DLD1 (cell line): Measurements from ENCODE around the gene LTB4R.
"Not testable (repeated sequence)": the region's sequence is repeated elsewhere in the genome, so short reads cannot be mapped to it uniquely, and the experiment has no call there.

Experiments
- in situ Hi-C: cut with HindIII; loops from 2 replicates; pipeline ENCODE4 v1.10.0; 2017; ENCODE audit warnings: low sequenced_read_pairs

Gene LTB4R

DNA sequence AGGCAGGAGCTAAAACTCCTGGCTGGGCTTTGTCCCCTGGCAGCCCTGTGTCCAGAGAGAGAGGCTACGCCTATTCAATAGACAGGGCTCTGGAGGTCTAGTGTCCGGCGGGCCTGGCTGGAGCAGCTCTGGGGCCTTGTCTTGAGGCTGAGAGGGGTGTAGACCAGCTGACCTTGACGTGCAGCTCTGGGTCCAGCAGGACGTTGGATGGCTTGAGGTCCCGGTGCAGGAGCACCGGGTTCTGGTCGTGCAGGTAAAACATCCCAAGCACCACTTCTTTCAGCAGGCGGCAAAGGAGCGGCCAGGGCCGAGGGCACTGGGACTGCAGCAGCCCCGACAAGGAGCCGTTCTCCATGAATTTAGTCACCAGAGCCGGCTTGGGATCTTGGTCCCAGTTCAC is 27.5 kb downstream of the LTB4R start:
- in situ Hi-C loops = loop anchor here (5.0 kb wide), 1 partner anchor 62 kb away; no protein-coding TSS in a partner anchor

DNA sequence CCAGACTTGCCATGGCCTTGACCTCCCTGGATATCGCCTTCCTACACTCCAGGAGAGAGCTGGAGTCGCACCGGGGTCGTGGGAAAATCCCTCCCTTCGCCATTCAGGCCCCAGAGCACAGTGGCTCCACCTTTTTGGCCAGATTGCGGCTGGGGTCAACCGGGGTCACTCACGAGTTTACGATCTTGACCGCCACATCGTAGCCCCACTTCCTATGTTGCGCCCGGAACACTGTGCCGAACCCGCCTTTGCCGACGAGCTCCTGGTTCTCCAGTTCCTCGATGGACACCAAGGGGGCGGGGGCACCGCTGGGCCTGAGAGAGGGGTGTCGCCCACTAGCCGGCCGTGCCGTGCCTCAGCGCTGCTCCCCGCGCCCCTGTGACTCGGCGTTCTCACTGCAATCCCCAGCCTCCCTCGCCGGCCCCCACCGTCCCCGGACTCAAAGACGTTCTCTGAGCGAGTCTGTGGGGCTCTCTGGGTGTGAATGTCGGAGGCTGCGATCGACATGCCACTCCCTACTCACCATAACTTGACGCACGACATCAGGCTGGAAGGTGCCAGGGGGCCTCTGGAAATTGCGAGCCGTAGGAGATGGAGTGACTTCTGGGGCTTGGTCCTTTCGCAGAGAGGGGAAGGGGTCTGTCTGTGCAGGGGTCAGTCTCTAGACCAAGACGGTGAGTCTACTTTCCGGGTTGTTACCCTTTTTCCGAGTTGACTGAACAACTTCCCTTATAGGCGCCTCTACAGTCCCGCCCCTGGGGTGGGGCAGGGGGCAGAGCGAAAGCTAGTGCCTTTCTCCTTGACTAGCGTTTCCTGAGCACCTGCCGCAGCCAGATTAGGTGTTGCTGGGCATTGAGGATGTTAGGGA is 28.2 kb downstream of the LTB4R start, which contains the start of gene RIPK3:
RIPK3 (minus strand) TSS at position 708 of the 868 bp plus-strand sequence; CDS start at position 543, 165 bp downstream.
- in situ Hi-C loops = loop anchor here (5.0 kb wide), 1 partner anchor 62 kb away; no protein-coding TSS in a partner anchor

DNA sequence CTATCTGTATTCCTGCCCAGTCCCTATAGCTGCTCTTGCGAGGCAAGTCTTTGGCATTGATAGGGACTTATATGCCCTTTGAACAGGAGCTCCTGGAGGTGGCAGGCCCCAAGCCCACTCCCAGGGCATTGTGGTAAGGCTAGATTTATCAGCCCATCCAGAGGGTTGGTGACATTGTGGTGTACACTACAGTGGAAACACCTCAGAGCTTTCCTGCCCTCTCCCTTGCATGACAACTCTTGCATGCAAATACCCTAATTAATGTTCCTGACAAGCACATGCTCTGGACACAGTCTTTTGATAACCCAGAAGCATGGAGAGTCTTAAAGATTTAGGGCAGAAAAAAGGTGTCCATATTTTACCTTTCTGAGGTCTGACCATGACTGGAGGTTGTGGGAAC is 29.3 kb downstream of the LTB4R start:
- in situ Hi-C loops = no loop called here

DNA sequence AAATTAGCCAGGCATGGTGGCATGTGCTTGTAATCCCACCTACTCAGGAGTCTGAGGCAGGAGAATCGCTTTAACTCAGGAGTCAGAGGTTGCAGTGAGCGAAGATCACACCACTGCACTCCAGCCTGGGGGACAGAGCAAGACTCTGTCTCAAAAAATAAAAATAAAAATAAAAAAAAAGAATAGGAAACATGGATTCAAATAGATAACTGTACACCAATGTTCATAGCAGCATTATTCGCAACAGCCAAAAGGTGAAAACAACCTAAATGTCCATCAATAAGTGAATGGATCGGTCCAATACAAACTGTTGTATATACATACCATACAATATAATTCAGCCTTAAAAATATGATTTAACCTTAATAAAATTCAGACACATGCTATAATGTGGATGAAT is 31.6 kb downstream of the LTB4R start:
- in situ Hi-C loops = no loop called here

DNA sequence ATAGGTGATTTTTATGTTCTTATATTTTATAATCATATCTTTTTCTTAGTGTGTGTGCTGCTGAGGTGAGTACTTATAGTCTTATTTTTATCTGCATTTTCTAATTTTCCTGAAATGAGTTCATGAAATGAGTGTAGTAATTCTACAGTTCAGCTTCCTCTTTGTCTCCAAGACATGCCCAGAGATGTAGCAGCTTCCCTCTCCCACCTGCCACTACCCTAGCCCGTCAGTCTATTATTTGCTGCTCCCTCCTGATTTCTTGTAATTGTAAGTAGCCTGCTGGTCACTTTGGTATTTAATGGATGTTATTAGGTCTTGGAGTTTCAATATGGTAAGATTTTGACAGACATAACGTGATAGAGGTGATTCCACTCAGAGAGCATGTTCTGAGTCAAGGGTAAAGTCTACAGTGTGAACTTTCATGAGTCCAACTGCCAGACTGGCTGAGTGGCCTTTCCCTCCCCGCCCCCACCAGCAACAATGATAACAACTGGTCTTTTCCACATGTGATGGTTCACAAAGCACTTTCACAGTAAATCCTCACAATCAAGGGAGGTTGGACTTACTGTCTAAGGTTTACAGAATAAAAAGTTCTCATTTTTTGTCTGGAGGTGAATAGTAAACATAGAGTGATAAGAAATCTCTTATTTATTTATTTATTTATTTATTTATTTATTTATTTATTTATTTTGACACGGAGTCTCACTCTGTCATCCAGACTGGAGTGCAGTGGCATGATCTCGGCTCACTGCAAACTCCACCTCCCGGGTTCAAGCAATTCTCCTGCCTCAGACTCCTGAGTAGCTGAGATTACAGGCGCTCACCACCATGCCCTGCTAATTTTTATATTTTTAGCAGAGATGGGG is 32.7 kb downstream of the LTB4R start:
- in situ Hi-C loops = no loop called here

DNA sequence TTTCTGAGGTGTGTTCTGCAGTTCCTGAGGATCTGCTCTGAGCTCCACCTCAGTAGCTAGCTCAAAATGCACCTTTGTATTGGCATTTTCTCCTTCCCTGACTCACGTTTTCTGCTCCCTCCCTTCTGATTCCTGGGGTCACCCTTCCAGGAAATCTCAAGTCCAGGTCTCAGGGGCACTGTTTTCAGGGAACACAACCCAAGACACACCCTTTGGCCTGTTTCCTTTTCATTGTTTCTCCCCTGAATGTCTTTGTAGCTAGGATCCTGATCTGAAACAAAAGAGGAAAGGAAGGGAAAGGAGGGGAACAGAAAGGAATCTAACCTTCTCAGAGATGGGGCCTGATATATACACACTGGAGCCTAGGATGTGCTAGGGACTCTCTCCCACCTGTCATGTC is 35.8 kb downstream of the LTB4R start:
- in situ Hi-C loops = no loop called here

DNA sequence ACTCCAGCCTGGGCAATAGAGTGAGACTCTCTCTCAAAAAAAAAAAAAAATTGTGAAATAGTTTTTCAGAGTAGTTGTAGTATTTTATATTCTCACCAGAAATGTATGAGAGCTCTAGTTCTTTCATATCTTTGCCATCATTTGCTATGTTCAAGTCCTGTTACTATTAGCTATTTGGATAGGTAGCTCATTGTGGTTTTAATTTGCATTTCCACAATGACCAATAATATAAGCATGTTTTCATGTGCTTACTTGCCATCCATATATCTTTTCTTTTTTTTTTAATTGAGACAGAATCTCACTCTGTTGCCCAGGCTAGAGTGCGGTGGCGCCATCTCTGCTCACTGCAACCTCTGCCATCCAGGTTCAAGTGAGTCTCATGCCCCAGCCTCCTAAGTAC is 36.9 kb downstream of the LTB4R start:
- in situ Hi-C loops = no loop called here

DNA sequence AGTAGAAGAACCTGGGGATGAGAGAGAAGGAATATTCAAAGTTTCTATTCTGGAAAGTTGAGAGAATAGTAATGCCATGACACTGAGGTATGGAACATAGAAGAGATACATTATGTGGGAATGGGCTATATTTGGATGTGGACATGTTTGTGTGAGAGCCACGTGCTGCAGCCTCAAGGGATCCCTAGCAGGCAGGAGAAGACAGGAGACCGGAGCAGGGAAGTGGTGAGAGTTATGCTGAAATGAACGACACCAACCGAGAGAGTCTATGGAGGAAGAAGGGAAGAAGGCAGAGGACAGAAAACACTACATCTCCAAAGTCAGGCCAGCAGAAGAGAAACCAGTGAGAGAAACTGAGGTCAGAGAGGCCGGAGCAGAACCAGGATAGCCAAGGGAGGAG is 38.4 kb downstream of the LTB4R start:
- in situ Hi-C loops = no loop called here

DNA sequence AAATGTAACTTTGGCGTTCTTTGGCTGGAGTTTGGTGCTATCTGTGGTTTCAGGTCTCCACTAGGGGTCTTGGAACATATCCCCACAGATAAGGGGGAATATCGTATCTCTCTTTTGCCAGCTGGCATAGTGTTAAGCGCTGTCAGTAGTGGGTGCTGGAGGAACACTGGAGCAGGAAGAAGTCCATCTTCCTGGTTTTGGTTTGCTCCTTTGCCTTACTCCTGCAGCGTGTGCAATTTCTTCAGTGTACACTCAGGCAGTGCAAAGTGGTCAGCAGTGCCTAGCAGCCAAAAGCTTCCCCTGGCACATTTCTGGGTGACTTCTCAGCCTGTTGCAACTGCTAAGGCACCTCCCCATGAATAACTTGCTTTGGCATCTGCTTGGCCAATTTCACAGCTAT is 40.2 kb downstream of the LTB4R start:
- in situ Hi-C loops = no loop called here

DNA sequence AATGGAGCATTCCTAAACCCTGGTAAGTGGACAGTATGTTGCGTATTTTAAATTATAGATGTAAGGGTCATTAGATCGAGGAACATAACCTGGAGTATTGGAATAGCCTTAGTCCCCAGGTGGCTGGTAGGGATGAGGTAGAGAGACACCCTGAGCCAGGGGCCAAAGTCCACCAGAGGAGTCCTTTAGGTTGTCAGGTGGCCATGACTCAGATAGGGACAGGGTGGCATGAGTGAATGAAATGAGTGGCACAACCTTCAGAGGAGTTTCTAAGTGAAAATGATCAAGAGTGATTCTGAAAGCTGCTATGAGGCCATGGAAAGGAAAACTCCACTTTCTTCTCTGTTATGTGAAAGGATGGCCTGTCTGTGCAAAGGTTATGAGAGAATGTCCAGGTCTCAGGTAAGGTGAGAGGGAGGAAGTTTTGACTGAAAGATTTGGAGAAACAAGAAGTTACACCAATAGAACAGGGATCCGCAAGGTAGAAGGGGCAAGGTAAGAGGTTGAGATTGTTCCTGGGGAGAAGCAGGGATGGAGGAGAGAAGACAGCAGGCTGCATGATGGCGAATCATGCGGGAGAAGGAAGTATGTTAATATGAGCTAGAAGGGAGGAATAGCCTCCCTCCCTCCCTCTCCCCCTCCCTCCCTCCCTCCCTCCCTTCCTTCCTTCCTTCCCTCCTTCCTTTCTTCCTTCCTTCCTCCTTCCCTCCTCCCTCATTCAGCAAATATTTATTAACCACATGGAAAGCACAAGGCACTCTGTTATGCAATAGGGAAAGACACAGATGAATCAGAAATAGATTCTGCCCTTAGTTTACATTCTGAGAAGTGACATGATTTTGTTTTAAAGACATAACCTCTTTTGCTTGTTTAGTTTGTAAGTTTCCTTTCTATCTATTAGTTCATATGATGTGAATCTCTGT is 42.5 kb downstream of the LTB4R start:
- in situ Hi-C loops = no loop called here

DNA sequence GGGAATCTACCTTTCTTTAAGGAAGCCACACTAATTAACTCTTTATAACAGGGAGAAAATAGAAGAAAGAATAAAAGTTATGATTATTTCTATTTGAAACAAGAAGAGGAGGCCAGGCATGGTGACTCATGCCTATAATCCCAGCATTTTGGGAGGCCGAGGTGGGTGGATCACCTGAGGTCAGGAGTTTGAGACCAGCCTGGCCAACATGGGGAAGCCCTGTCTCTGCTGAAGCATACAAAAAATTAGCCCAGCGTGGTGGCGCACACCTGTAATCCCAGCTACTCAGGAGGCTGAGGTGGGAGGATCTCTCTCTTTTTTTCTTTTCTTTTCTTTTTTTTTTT is 43.2 kb downstream of the LTB4R start:
- in situ Hi-C loops = not testable (repeated sequence)

DNA sequence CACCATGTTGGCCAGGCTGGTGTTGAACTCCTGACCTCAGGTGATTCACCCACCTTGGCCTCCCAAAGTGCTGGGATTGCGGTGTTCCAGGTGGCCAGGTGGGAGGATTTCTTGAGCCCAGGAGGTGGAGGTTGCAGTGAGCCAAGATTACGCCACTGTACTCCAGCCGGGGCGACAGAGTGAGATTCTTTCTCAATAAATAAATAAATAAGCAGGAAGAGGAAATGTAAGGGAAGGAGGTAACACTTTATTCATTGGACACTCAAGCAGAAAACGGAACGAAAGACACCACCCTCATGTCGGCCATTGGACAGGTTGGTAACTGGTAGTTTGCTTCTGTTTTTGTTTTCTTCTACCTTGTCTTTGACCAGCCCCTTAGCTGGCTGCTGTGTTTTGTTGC is 43.7 kb downstream of the LTB4R start:
- in situ Hi-C loops = no loop called here

DNA sequence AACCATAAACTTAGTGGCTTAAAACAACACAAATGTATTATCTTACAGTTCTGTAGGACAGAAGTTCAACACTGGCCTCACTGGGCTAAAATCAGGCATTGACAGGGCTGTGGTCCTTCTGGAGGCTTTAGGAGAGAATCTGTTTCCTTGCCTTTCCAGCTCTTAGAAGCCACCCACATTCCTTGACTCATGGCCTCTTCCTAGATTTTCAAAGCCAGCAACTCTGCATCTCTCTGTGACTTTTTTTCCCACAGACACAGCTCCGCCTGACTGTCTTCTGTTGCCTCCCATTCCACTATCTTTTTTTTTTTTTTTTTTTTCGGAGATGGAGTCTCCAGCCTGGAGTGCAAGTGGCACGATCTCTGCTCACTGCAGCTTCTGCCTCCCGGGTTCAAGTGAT is 44.9 kb downstream of the LTB4R start:
- in situ Hi-C loops = no loop called here

DNA sequence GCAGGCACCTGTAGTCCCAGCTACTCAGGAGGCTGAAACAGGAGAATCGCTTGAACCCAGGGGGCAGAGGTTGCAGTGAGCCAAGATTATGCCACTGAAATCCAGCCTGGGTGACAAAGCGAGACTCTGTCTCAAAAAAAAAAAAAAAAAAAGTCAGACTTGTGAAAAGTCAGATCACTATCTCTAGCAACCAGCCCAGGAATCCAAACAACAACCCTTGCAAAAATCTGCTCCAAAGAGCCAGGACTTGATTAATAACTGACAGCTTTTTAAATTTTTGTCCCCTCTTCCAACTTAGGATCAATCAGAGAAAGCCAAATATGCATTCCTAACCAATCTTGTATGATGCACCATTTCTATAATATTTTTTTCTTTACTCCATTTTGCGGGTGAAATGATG is 49.0 kb downstream of the LTB4R start:
- in situ Hi-C loops = no loop called here

DNA sequence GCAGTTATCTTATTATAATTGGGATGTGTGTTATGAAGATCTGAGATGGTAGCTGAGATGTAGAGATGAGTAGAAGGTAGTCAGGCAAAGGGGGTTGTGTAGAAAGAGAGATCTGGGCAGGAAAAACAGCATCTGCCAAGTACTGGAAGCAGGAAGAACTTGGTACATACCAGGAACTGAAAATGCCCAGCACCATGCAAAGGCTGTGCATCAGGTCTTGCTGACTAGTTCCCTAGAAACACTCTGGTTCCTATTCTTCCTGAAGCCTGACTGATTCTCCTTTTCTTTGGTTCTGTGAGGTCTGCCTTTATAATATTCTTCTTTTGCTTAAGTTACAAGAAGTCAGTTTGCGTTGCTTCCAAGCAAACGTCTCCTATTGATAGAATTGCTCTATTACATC is 50.0 kb downstream of the LTB4R start:
- in situ Hi-C loops = no loop called here

DNA sequence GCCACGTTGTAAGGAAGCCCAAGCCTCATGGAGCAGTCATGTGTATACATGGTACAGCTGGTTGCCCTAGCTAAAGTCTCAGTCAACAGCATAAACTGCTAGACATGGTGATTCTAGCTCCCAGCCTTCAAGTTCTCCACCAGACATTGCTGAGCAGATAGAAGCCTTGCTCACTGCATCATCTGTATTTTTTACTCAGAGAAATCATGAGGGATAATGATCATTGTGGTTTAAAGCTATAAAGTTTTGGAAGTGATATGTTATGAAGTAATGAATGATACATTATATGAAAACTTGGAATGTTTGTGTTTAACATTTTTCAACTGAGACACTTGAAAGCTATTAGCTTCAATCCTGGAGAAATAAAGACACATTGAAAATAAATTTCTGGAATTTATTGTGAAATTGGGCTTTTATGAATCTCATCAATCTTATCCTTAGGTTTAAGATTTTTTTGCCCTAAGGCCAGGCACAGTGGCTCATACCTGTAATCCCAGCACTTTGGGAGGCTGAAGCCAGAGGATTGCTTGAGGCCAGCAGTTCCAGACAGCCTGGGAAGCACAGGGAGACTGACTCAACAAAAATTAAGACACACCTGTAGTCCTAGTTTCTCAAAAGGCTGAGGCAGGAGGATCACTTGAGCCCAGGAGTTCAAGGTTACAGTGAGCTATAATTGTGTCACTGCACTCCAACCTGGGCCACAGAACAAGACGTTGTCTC is 51.1 kb downstream of the LTB4R start:
- in situ Hi-C loops = no loop called here

DNA sequence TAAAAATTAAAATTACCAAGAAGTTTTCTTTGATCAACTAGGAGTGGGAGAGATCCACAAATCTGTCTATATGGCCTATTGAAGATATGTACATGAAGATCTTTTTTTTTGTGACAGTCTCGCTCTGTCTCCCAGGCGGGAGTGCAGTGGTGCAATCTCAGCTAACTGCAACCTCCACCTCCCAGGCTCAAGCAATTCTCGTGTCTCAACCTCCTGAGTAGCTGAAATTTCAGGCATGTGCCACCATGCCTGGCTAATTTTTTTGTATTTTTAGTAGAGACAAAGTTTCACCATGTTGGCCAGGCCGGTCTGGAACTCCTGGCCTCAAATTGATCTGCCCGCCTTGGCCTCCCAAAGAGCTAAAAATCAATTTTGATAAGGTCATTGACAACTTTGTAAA is 52.1 kb downstream of the LTB4R start:
- in situ Hi-C loops = no loop called here

DNA sequence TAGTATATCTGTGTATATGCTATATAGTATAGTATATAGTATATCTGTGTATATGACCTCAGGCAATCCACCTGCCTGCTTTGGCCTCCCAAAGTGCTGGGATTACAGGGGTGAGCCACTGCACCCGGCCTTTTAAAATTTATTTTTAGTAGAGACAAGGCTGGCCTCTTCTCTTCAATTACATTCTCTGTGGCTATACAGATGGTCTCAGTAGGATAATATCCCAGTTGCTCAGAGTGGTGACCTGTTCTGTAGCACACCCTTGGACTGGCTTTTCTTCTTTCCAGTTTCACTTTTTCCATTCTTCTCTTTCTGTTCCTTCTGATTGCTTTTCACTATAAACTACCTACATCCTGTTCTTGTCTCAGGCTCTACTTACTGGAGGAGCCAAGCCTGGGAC is 53.5 kb downstream of the LTB4R start:
- in situ Hi-C loops = no loop called here

DNA sequence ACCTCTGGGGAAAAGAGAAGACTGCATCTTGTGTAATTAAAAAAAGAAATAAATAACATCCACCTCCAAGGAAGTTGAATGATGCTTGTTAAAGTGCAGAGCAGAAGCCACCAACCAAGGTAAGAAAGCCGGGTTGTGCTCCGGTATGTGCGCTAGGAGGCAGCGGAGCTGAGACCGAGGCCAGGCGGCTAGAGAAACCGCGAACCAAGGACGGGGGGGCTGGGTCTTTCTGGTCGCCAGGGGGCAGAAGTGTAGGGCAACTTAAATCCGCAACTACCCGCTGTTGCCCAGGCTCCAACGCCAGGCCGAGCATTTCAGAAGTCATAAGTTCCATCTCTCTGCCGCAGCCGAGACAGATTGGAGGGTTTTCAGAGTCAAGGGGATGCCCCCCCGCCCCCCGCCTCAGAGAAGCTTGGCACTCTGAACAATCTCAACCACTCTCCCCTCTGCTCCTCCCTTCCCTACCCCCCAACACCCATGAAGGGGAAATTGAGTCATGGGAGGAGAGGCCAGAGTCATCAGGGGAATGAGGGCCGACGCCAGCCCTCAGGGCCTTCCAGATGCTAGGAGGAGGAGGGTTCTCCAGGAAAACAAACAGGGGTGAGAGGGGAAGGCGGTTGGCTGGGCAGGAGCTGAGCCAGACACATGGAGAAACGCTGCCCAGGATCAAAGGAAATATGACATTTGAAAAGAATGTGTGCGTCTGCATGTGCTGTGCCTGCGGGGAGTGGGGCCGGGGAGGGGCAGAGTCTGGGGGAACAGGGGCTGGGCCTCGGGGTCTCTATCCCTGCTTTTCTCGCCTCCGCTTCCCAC is 54.5 kb downstream of the LTB4R start:
- in situ Hi-C loops = no loop called here

DNA sequence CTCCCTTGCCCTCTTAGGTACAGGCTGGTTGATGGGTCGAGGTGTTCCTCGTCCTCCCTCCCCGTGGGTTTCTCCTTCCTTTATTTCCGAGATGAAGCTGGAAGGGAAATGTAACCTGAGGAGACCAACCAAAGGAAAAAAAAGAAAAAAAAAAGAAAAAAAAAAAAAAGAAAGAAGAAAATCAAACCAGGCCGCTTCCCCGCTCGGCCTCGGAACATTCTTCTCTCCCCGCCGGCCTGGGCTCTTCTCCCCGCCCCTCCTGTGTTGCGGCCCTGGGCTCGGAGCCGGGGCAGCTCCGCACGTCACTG is 55.1 kb downstream of the LTB4R start:
- in situ Hi-C loops = no loop called here
